H9 (cell line): ENCODE data around the gene MCU. TPM values are rescaled to one million over a fixed set of nuclear protein-coding genes. Genes with fewer than 3 reads are reported as not detected.

Experiments used
- DNase-seq: peaks from one replicate; pipeline ENCODE4 v3.0.0-alpha.2; 2017
- H2AFZ ChIP-seq: one replicate; pipeline ENCODE4 v1.6.1; 2013; ENCODE audit warnings: mild to moderate bottlenecking, low read length, control low read depth, moderate library complexity
- H2AK5ac ChIP-seq: 2 replicates; pipeline ENCODE4 v1.6.1; 2013; ENCODE audit warnings: low read length, control low read depth, mixed read lengths; ENCODE audit not compliant: insufficient read length
- H2BK120ac ChIP-seq: one replicate; pipeline ENCODE4 v1.6.1; 2013; ENCODE audit warnings: low read depth, mild to moderate bottlenecking, low read length, control low read depth, inconsistent platforms; ENCODE audit not compliant: poor library complexity, severe bottlenecking
- H2BK12ac ChIP-seq: 2 replicates; pipeline ENCODE4 v1.6.1; 2013; ENCODE audit warnings: low read length, control low read depth, mixed read lengths, low read depth; ENCODE audit not compliant: insufficient read length
- H2BK15ac ChIP-seq: 2 replicates; pipeline ENCODE4 v1.6.1; 2013; ENCODE audit warnings: low read depth, low read length, control low read depth
- H2BK20ac ChIP-seq: one replicate; pipeline ENCODE4 v1.6.1; 2013; ENCODE audit warnings: low read depth, mild to moderate bottlenecking, low read length, control low read depth, inconsistent platforms; ENCODE audit not compliant: poor library complexity, severe bottlenecking
- H2BK5ac ChIP-seq: 2 replicates; pipeline ENCODE4 v1.6.1; 2013; ENCODE audit warnings: low read length, control low read depth, mixed read lengths; ENCODE audit not compliant: insufficient read length
- H3K14ac ChIP-seq: 2 replicates; pipeline ENCODE4 v1.6.1; 2013; ENCODE audit warnings: low read length, control low read depth; ENCODE audit not compliant: insufficient read depth
- H3K18ac ChIP-seq: 2 replicates; pipeline ENCODE4 v1.6.1; 2013; ENCODE audit warnings: low read depth, mild to moderate bottlenecking, mixed read lengths, low read length, control low read depth; ENCODE audit not compliant: insufficient read length
- H3K23ac ChIP-seq: 2 replicates; pipeline ENCODE4 v1.6.1; 2013; ENCODE audit warnings: low read length, control low read depth, mixed read lengths, low read depth; ENCODE audit not compliant: insufficient read length
- H3K23me2 ChIP-seq: 2 replicates; pipeline ENCODE4 v1.6.1; 2013; ENCODE audit warnings: low read depth, mild to moderate bottlenecking, mixed read lengths, low read length, control low read depth; ENCODE audit not compliant: insufficient read length, poor library complexity, severe bottlenecking
- H3K27ac ChIP-seq: 2 replicates; pipeline ENCODE4 v1.5.1; 2013; ENCODE audit warnings: low read length, control low read depth, mixed read lengths, low read depth; ENCODE audit not compliant: insufficient read length
- H3K27me3 ChIP-seq: 2 replicates; pipeline ENCODE4 v1.6.1; 2013; ENCODE audit warnings: low read length, control low read depth, inconsistent platforms; ENCODE audit not compliant: insufficient read depth
- H3K4ac ChIP-seq: 2 replicates; pipeline ENCODE4 v1.6.1; 2013; ENCODE audit warnings: low read depth, mild to moderate bottlenecking, control low read depth, inconsistent platforms, low read length, moderate library complexity
- H3K4me1 ChIP-seq: 2 replicates; pipeline ENCODE4 v1.6.1; 2013; ENCODE audit warnings: low read length, control low read depth, inconsistent platforms; ENCODE audit not compliant: insufficient read depth
- H3K4me2 ChIP-seq: 2 replicates; pipeline ENCODE4 v1.6.1; 2013; ENCODE audit warnings: low read length, control low read depth, mixed read lengths; ENCODE audit not compliant: insufficient read length, insufficient read depth
- H3K56ac ChIP-seq: 2 replicates; pipeline ENCODE4 v1.6.1; 2013; ENCODE audit warnings: low read depth, mild to moderate bottlenecking, mixed read lengths, low read length, control low read depth; ENCODE audit not compliant: insufficient read length
- H3K79me1 ChIP-seq: 2 replicates; pipeline ENCODE4 v1.6.1; 2013; ENCODE audit warnings: low read depth, mild to moderate bottlenecking, moderate library complexity, low read length, control low read depth, inconsistent platforms; ENCODE audit not compliant: insufficient read depth, poor library complexity, severe bottlenecking
- H3K79me2 ChIP-seq: 2 replicates; pipeline ENCODE4 v1.6.1; 2013; ENCODE audit warnings: low read length, control low read depth, inconsistent platforms; ENCODE audit not compliant: insufficient read depth
- H3K9ac ChIP-seq: 2 replicates; pipeline ENCODE4 v1.6.1; 2013; ENCODE audit warnings: low read length, control low read depth, mixed read lengths; ENCODE audit not compliant: insufficient read length; ENCODE audit errors: extremely low read depth
- H3K9me3 ChIP-seq: one replicate; pipeline ENCODE4 v1.6.1; 2013; ENCODE audit warnings: low read depth, low read length, inconsistent platforms; ENCODE audit not compliant: control insufficient read depth
- H3T11ph ChIP-seq: one replicate; pipeline ENCODE4 v1.6.1; 2013; ENCODE audit warnings: mild to moderate bottlenecking, low read length, control low read depth, inconsistent platforms
- H4K20me1 ChIP-seq: one replicate; pipeline ENCODE4 v1.6.1; 2013; ENCODE audit not compliant: control insufficient read depth, insufficient read length, insufficient read depth
- H4K5ac ChIP-seq: 2 replicates; pipeline ENCODE4 v1.6.1; 2013; ENCODE audit warnings: low read depth, mild to moderate bottlenecking, mixed read lengths, low read length, control low read depth; ENCODE audit not compliant: insufficient read length
- H4K8ac ChIP-seq: replicated peaks from 2 replicates; pipeline ENCODE4 v1.6.1; 2013; ENCODE audit warnings: low read length, control low read depth, mixed read lengths, low read depth; ENCODE audit not compliant: insufficient read length
- H4K91ac ChIP-seq: 2 replicates; pipeline ENCODE4 v1.6.1; 2013; ENCODE audit warnings: low read depth, mild to moderate bottlenecking, moderate library complexity, mixed read lengths, low read length, control low read depth; ENCODE audit not compliant: insufficient read length
- H3K27ac Mint-ChIP-seq, 3 experiments: 2 replicates in 2 of 3; 3 replicates in 1 of 3; pipeline ENCODE4 v1.8.0; 2020 to 2021; ENCODE audit warnings: mixed read lengths in 3 of 3, mild to moderate bottlenecking in 1 of 3, moderate library complexity in 1 of 3
- H3K27me3 Mint-ChIP-seq: 2 replicates; pipeline ENCODE4 v1.8.0; 2021; ENCODE audit warnings: low read depth, mild to moderate bottlenecking, moderate library complexity, mixed read lengths
- H3K36me3 Mint-ChIP-seq, 3 experiments: 2 replicates in 2 of 3; 3 replicates in 1 of 3; pipeline ENCODE4 v1.8.0; 2020 to 2021; ENCODE audit warnings: low read depth in 3 of 3, mixed read lengths in 3 of 3; ENCODE audit not compliant: insufficient read depth in 1 of 3
- H3K4me1 Mint-ChIP-seq, 2 experiments: 2 replicates each; pipeline ENCODE4 v1.8.0; 2020; ENCODE audit warnings: mixed read lengths in 2 of 2
- H3K4me3 Mint-ChIP-seq, 2 experiments: 2 replicates in 1 of 2; 3 replicates in 1 of 2; pipeline ENCODE4 v1.8.0; 2020 to 2021; ENCODE audit warnings: mild to moderate bottlenecking in 2 of 2, mixed read lengths in 2 of 2, moderate library complexity in 1 of 2
- H3K9me3 Mint-ChIP-seq, 2 experiments: 2 replicates in 1 of 2; 3 replicates in 1 of 2; pipeline ENCODE4 v1.8.0; 2020; ENCODE audit warnings: mild to moderate bottlenecking in 2 of 2, mixed read lengths in 2 of 2, moderate library complexity in 1 of 2
- CTCF ChIP-seq: fragments of 200-600 bp; sonication (generic); conservative IDR thresholded peaks from 3 replicates; pipeline ENCODE4 v1.8.0; 2021; ENCODE audit warnings: antibody characterized with exemption, mild to moderate bottlenecking
- WGBS: extraction: QIAGEN DNeasy Blood & Tissue Kit; methylation state at CpG from one replicate; pipeline ENCODE4 v1.1.7; 2013; ENCODE audit warnings: missing lambda C conversion rate, low lambda C conversion rate, mixed read lengths; ENCODE audit not compliant: insufficient read length; ENCODE audit errors: extremely low coverage; 5-methylcytosine and 5-hydroxymethylcytosine counted together
- total RNA-seq: library from RNA; stranded (reverse); gene quantifications from 2 replicates; pipeline ENCODE4 v1.2.1, GENCODE V29; 2021

The MCU gene
- total RNA-seq, 1 experiment from 2014 or later = 36.6 TPM

- no peak for TF ChIP-seq CTCF
- peaks cover 2% of the 10 kb centered on the region for H3K79me1 ChIP-seq
- Mint-ChIP-seq H3K9me3 (no peaks in the 10 kb centered on the region), H3K27ac (peak overlapping the region in 2 of 3 experiments; percentile 2 to 13; a peak in 3 of 7 replicates), H3K4me3 (no peak overlapping the region), H3K27me3 (no peaks in the 10 kb centered on the region), H3K4me1 (peaks cover 12 to 18% of the 10 kb centered on the region in 2 experiments), H3K36me3 (peaks cover 4 to 15% (median 11%) of the 10 kb centered on the region in 3 experiments; a peak in 3 of 7 replicates)
- H3K14ac ChIP-seq = no peak overlapping the region
- H2AFZ ChIP-seq = no peak overlapping the region
- no peaks in the 10 kb centered on the region for H3K23me2 ChIP-seq
- no peak overlapping the region for H2BK120ac ChIP-seq
- H3K4me1 ChIP-seq = peaks cover 2% of the 10 kb centered on the region; the same call in 1 of the 2 replicates
- H4K8ac ChIP-seq = no peak overlapping the region
- no peak overlapping the region for H4K91ac ChIP-seq
- H3K79me2 ChIP-seq = no peaks in the 10 kb centered on the region
- no peak overlapping the region for H2AK5ac ChIP-seq
- H3K18ac ChIP-seq = no peak overlapping the region
- no CpG with 5 or more reads among the region's 2 CpGs for WGBS
- no peak for DNase-seq
- H3K23ac ChIP-seq = no peak overlapping the region
- H3K4ac ChIP-seq = no peak overlapping the region
- no peaks in the 10 kb centered on the region for H3K27me3 ChIP-seq
- H4K20me1 ChIP-seq = no peaks in the 10 kb centered on the region
- H3K27ac ChIP-seq = no peak overlapping the region
- no peak overlapping the region for H2BK12ac ChIP-seq
- no peak overlapping the region for H3T11ph ChIP-seq
- no peak overlapping the region for H3K4me2 ChIP-seq
- H3K9ac ChIP-seq = no peak overlapping the region
- H2BK5ac ChIP-seq = no peak overlapping the region
- no peak overlapping the region for H4K5ac ChIP-seq
- H2BK15ac ChIP-seq = no peak overlapping the region
- H2BK20ac ChIP-seq = no peak overlapping the region
- H3K9me3 ChIP-seq = no peaks in the 10 kb centered on the region
- no peak overlapping the region for H3K56ac ChIP-seq
Measured at GRCh38 chr10:72719941-72720592, 28.1 kb downstream of the MCU start.
